HepG2 (cell line): ENCODE measurements around the gene SLC2A4. TPM values are rescaled to one million over a fixed set of nuclear protein-coding genes. Genes with fewer than 3 reads are reported as not detected.
A peak's percentile ranks its signal among the peaks of the same experiment; 100 is the strongest.

Source experiments
- CBX1 ChIP-seq: IDR thresholded peaks from one replicate; pipeline ENCODE4 v1.6.1; 2016; ENCODE audit warnings: antibody characterized with exemption, low read depth
- DMAP1 ChIP-seq: IDR thresholded peaks from 2 replicates; pipeline ENCODE4 v1.6.1; 2016
- ELF4 ChIP-seq: sonication (generic); formaldehyde crosslinking; IDR thresholded peaks from 2 replicates; pipeline ENCODE4 v1.5.0; 2020; ENCODE audit warnings: missing genetic modification reagents, mild to moderate bottlenecking, moderate library complexity, borderline replicate concordance
- HOXA5 ChIP-seq: sonication (generic); formaldehyde crosslinking; IDR thresholded peaks from 2 replicates; pipeline ENCODE4 v1.4.0; 2020; ENCODE audit warnings: missing genetic modification reagents
- KDM3A ChIP-seq: IDR thresholded peaks from 2 replicates; pipeline ENCODE4 v1.6.1; 2018; ENCODE audit warnings: low read depth, missing compliant biosample characterization
- MAFF ChIP-seq: IDR thresholded peaks from 2 replicates; pipeline ENCODE4 v1.6.1; 2011; ENCODE audit warnings: low read depth, low read length, improper control_type of control experiment
- MXI1 ChIP-seq: IDR thresholded peaks from 3 replicates; pipeline ENCODE4 v1.6.1; 2012; ENCODE audit warnings: low read depth, low read length, inconsistent platforms, borderline replicate concordance
- MZF1 ChIP-seq: sonication (generic); formaldehyde crosslinking; IDR thresholded peaks from 2 replicates; pipeline ENCODE4 v1.8.1; 2023; ENCODE audit warnings: mild to moderate bottlenecking, missing genetic modification reagents, borderline replicate concordance
- SOX5 ChIP-seq: IDR thresholded peaks from 2 replicates; pipeline ENCODE4 v1.6.1; 2016; ENCODE audit warnings: borderline replicate concordance
- UBTF ChIP-seq: sonication (generic); formaldehyde crosslinking; IDR thresholded peaks from 2 replicates; pipeline ENCODE4 v1.4.0; 2020; ENCODE audit warnings: mild to moderate bottlenecking, missing genetic modification reagents
- ZFX ChIP-seq: sonication (generic); formaldehyde crosslinking; IDR thresholded peaks from 2 replicates; pipeline ENCODE4 v1.4.0; 2020; ENCODE audit warnings: mild to moderate bottlenecking, low read depth, missing genetic modification reagents, moderate library complexity
- ZNF570 ChIP-seq: sonication (generic); formaldehyde crosslinking; IDR thresholded peaks from 2 replicates; pipeline ENCODE4 v1.4.0; 2020; ENCODE audit warnings: mild to moderate bottlenecking, missing genetic modification reagents, borderline replicate concordance
- ZNF615 ChIP-seq: sonication (generic); formaldehyde crosslinking; IDR thresholded peaks from 2 replicates; pipeline ENCODE4 v1.5.0; 2020; ENCODE audit warnings: mild to moderate bottlenecking, missing genetic modification reagents, borderline replicate concordance
- ZNF737 ChIP-seq: sonication (generic); formaldehyde crosslinking; IDR thresholded peaks from 2 replicates; pipeline ENCODE4 v1.5.0; 2020; ENCODE audit warnings: missing genetic modification reagents, mild to moderate bottlenecking, borderline replicate concordance
- ZNF879 ChIP-seq: sonication (generic); formaldehyde crosslinking; IDR thresholded peaks from 2 replicates; pipeline ENCODE4 v1.8.1; 2023; ENCODE audit warnings: missing genetic modification reagents
- ZSCAN9 ChIP-seq: IDR thresholded peaks from 2 replicates; pipeline ENCODE4 v1.6.1; 2016; ENCODE audit warnings: borderline replicate concordance
- polyA plus RNA-seq, 8 experiments: library from polyadenylated mRNA; depleted of rRNA in 3 of 8; stranded (reverse) in 7 of 8; unstranded in 1 of 8; fragments of >200 nt; fragmentation: Illumina TruSeq in 4 of 8; extraction: Trizol in 4 of 8; gene quantifications; 2 replicates each; pipeline versions ENCODE4 v1.2.1 to v1.2.3, GENCODE V29; 2011 to 2016; ENCODE audit warnings: low read depth in 4 of 8, missing spikeins in 1 of 8, mixed read lengths in 1 of 8; ENCODE audit not compliant: insufficient read depth in 1 of 8
- total RNA-seq, 5 experiments: library from RNA; depleted of rRNA; stranded (reverse); fragments of >200 nt; fragmentation: Illumina TruSeq; extraction: Trizol; gene quantifications; 2 replicates each; pipeline ENCODE4 v1.2.3, GENCODE V29; 2016; ENCODE audit warnings: low read depth in 1 of 5
- TF ChIP-seq, protein P1 (sequence below): sonication (generic); formaldehyde crosslinking; IDR thresholded peaks from 2 replicates; pipeline ENCODE4 v1.5.0; 2020; ENCODE audit warnings: missing genetic modification reagents
- TF ChIP-seq, protein P2 (sequence below): sonication (generic); formaldehyde crosslinking; IDR thresholded peaks from 2 replicates; pipeline ENCODE4 v1.4.0; 2020; ENCODE audit warnings: missing genetic modification reagents
- TF ChIP-seq, protein P3 (sequence below): sonication (generic); formaldehyde crosslinking; IDR thresholded peaks from 2 replicates; pipeline ENCODE4 v1.9.0; 2022; ENCODE audit warnings: low read depth, missing genetic modification reagents

The SLC2A4 gene
- total and polyA plus RNA-seq, 2 of the 13 experiments (the other 11 are each of a cell fraction or from before 2014, with no cell fraction given): 4.9 to 5.8 TPM

DNA sequence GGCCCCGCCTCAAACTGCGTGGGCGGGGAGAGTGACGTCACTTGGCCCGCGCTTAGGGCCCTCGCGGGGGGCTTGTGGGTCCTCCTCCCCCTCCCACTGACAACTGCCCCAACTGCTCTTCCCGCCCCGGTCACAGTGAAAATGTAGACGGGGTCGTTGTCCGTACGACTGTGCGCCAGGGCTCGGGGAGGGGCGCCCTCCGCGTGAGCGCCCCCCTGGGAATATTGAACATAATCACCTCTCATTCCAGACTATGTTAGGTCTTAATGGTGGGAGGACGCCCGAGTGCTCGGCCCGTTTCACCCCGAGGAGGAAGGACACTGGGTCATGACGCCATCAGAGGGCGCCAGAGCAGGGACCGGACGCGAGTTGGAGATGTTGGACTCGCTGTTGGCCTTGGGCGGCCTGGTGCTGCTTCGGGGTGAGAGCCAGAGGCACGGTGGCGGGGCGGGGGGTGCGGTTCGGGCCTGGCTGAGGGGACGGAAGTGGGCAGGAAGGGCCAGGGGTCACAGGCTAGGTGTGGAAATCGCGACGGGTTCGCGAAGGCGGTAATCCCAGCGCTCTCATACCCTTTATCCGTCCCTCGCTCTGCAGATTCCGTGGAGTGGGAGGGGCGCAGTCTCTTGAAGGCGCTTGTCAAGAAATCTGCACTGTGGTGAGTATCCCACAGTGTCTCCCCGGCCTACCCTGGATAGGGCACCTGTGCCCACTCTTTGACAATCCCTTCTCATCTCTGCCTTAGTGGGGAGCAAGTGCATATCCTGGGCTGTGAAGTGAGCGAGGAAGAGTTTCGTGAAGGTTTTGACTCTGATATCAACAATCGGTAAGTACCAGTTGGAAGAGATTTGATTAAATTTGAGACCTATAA lies 29.1 kb upstream of the SLC2A4 start, which contains the start of gene ELP5 (continued):
- TF ChIP-seq, protein P1, sequence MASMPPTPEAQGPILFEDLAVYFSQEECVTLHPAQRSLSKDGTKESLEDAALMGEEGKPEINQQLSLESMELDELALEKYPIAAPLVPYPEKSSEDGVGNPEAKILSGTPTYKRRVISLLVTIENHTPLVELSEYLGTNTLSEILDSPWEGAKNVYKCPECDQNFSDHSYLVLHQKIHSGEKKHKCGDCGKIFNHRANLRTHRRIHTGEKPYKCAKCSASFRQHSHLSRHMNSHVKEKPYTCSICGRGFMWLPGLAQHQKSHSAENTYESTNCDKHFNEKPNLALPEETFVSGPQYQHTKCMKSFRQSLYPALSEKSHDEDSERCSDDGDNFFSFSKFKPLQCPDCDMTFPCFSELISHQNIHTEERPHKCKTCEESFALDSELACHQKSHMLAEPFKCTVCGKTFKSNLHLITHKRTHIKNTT (CRISPR knock-in tag): no peak
- TF ChIP-seq ZSCAN9 (CRISPR knock-in tag): no peak
- TF ChIP-seq ZNF570 (CRISPR knock-in tag): no peak
- no peak for TF ChIP-seq MAFF
- TF ChIP-seq MZF1 (CRISPR knock-in tag): peak; percentile 63; the same call in 1 of the 2 replicates
- TF ChIP-seq SOX5 (CRISPR knock-in tag): peak; percentile 62; the same call in 1 of the 2 replicates
- 0 out of 2 replicates have a peak, but pooled peaks have one; percentile 5 for TF ChIP-seq ELF4
- TF ChIP-seq, protein P2, sequence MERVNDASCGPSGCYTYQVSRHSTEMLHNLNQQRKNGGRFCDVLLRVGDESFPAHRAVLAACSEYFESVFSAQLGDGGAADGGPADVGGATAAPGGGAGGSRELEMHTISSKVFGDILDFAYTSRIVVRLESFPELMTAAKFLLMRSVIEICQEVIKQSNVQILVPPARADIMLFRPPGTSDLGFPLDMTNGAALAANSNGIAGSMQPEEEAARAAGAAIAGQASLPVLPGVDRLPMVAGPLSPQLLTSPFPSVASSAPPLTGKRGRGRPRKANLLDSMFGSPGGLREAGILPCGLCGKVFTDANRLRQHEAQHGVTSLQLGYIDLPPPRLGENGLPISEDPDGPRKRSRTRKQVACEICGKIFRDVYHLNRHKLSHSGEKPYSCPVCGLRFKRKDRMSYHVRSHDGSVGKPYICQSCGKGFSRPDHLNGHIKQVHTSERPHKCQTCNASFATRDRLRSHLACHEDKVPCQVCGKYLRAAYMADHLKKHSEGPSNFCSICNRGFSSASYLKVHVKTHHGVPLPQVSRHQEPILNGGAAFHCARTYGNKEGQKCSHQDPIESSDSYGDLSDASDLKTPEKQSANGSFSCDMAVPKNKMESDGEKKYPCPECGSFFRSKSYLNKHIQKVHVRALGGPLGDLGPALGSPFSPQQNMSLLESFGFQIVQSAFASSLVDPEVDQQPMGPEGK: peak; percentile 88
- TF ChIP-seq KDM3A (CRISPR knock-in tag): peak; percentile 52; the same call in 1 of the 2 replicates
- TF ChIP-seq ZNF615 (CRISPR knock-in tag): no peak
- TF ChIP-seq ZNF737 (CRISPR knock-in tag): no peak
- peak; percentile 23; the same call in 1 of the 2 replicates for TF ChIP-seq HOXA5
- no peak for TF ChIP-seq ZNF879 (CRISPR knock-in tag)
- peak; percentile 90 for TF ChIP-seq UBTF (CRISPR knock-in tag)
- TF ChIP-seq ZFX: peak; percentile 97
- peak; percentile 53 for TF ChIP-seq CBX1
- peak; percentile 93 for TF ChIP-seq DMAP1 (CRISPR knock-in tag)
- TF ChIP-seq, protein P3, sequence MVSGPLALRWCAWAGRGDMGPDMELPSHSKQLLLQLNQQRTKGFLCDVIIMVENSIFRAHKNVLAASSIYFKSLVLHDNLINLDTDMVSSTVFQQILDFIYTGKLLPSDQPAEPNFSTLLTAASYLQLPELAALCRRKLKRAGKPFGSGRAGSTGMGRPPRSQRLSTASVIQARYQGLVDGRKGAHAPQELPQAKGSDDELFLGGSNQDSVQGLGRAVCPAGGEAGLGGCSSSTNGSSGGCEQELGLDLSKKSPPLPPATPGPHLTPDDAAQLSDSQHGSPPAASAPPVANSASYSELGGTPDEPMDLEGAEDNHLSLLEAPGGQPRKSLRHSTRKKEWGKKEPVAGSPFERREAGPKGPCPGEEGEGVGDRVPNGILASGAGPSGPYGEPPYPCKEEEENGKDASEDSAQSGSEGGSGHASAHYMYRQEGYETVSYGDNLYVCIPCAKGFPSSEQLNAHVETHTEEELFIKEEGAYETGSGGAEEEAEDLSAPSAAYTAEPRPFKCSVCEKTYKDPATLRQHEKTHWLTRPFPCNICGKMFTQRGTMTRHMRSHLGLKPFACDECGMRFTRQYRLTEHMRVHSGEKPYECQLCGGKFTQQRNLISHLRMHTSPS: peak; percentile 41; the same call in 1 of the 2 replicates
- peak; percentile 84; the same call in 2 of the 3 replicates for TF ChIP-seq MXI1
